DOHH2 (cell line): ENCODE data around the gene TRIM41.

Experiments
- EZH2phosphoT487 ChIP-seq: fragments of 200-600 bp; sonication (generic); IDR thresholded peaks from 2 replicates; pipeline ENCODE4 v1.6.1; 2017; ENCODE audit warnings: borderline replicate concordance, mild to moderate bottlenecking, antibody characterized with exemption, low read length, moderate library complexity, mixed read lengths
- TF ChIP-seq, protein P1 (sequence below): fragments of 200-600 bp; sonication (generic); IDR thresholded peaks from one replicate; pipeline ENCODE4 v1.5.1; 2014; ENCODE audit warnings: antibody characterized with exemption, mild to moderate bottlenecking, low read depth, low read length; ENCODE audit not compliant: poor library complexity, severe bottlenecking

DNA sequence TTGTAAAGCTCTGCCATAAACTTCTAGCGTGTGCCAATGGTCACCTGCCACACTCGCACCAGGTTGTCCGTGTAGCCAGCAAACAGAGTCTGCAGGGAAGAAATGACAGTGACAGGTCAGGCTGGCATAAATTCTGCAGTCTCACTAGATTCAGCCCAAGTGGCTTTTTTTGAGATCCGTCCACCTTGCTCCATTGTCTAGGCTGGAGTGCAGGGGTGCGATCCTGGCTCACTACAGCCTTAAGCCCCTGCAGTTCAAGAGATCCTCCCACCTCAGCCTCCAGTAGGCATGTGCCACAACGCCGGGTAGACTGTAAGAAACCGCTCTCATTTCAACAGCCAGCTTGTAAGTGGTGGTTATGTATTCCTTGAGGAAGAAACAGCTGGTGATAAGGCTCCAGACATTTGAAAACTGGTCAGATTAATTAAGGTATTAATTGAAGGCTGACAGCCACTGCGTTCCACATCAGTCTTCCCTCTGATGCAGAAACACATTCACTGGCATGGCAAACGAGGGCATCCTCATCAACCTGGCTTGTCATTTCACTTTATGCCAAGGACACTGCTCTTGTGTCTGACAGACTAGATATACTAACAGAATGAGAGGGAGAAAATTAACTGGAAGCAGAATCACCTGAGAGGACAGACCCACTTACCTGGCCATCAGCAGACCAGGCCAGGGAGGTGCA lies 14.0 kb downstream of the TRIM41 start:
- TF ChIP-seq, protein P1, sequence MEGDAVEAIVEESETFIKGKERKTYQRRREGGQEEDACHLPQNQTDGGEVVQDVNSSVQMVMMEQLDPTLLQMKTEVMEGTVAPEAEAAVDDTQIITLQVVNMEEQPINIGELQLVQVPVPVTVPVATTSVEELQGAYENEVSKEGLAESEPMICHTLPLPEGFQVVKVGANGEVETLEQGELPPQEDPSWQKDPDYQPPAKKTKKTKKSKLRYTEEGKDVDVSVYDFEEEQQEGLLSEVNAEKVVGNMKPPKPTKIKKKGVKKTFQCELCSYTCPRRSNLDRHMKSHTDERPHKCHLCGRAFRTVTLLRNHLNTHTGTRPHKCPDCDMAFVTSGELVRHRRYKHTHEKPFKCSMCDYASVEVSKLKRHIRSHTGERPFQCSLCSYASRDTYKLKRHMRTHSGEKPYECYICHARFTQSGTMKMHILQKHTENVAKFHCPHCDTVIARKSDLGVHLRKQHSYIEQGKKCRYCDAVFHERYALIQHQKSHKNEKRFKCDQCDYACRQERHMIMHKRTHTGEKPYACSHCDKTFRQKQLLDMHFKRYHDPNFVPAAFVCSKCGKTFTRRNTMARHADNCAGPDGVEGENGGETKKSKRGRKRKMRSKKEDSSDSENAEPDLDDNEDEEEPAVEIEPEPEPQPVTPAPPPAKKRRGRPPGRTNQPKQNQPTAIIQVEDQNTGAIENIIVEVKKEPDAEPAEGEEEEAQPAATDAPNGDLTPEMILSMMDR, result no peak
- no peak for TF ChIP-seq EZH2phosphoT487
